Measurements from ENCODE around the gene CHMP4B. TPM values are rescaled to one million over a fixed set of nuclear protein-coding genes. Genes with fewer than 3 reads are reported as not detected.

The CHMP4B gene
- total RNA-seq, 4 donors from 2014 or later, result 57.4 to 109 (median 82.7) TPM

DNA sequence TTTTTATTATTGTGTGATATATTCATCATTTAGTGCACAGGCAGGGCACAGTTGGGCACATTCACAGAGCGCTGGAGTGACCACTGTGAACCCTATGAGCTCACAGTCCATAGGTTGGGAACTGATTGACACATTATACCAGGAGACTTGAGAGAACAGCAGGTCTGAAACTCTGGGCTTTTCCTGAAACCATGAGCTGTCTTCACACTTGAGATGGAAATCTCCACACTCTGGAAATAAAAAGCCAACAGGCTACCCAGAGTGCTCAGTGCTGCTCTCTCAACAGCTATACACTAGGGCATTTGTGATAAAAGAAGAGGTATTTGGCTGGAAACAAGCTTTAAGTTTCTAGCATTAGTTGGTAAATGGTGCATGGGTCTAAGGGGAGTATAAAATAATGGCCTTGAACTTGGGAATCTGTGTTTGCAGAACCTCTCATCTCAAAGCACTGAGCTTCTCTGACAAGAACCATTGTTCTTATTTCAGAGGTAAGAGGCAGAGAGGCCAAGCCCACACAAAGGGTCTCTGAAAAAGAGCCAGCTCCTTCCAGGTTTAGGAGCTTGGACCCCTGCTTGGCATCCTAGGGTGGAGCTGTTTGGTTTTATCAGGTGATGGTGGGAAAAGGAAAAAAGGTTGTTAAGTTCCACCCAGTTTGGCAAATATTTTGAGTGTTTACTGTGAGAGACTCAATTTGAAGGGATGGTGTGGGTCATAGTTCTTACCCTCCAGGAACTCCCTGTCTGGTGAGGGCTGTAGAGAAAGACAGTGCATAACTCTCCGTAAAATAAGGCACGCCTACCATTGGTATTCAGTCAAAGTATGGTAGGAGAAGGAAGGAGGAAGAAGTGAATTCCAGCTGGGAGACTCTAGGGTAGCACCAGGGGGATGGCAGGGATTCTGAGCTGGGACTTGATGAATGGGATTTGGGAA, 14.5 kb downstream of the CHMP4B start:
- in situ Hi-C loops (cut with MboI; ENCODE audit: low sequenced_read_pairs in 4 of 4), result no loop called here
- H3K27me3 ChIP-seq, result no peaks in the 10 kb centered on the region
- H3K36me3 ChIP-seq, result no peaks in the 10 kb centered on the region
- H3K27ac ChIP-seq, result peak overlapping the region in 1 of 4 donors; percentile 83
- TF ChIP-seq, protein P1, sequence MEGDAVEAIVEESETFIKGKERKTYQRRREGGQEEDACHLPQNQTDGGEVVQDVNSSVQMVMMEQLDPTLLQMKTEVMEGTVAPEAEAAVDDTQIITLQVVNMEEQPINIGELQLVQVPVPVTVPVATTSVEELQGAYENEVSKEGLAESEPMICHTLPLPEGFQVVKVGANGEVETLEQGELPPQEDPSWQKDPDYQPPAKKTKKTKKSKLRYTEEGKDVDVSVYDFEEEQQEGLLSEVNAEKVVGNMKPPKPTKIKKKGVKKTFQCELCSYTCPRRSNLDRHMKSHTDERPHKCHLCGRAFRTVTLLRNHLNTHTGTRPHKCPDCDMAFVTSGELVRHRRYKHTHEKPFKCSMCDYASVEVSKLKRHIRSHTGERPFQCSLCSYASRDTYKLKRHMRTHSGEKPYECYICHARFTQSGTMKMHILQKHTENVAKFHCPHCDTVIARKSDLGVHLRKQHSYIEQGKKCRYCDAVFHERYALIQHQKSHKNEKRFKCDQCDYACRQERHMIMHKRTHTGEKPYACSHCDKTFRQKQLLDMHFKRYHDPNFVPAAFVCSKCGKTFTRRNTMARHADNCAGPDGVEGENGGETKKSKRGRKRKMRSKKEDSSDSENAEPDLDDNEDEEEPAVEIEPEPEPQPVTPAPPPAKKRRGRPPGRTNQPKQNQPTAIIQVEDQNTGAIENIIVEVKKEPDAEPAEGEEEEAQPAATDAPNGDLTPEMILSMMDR (IDR thresholded peaks at IDR 0.05 in 4 of 5, conservative IDR thresholded peaks at IDR 0.05 in 1 of 5), result no peak
- no peak for TF ChIP-seq POLR2A (IDR thresholded peaks at IDR 0.05)
- no peak overlapping the region for H3K4me3 ChIP-seq
- peaks cover 86 to 92% of the 10 kb centered on the region in 2 donors for H3K4me1 ChIP-seq
- no peaks in the 10 kb centered on the region for H3K9me3 ChIP-seq
- DNase-seq, result no peak
- intact Hi-C loops (cut with DNase I; ENCODE audit: low total_unique reads), result no loop called here
- ATAC-seq, result no peak

DNA sequence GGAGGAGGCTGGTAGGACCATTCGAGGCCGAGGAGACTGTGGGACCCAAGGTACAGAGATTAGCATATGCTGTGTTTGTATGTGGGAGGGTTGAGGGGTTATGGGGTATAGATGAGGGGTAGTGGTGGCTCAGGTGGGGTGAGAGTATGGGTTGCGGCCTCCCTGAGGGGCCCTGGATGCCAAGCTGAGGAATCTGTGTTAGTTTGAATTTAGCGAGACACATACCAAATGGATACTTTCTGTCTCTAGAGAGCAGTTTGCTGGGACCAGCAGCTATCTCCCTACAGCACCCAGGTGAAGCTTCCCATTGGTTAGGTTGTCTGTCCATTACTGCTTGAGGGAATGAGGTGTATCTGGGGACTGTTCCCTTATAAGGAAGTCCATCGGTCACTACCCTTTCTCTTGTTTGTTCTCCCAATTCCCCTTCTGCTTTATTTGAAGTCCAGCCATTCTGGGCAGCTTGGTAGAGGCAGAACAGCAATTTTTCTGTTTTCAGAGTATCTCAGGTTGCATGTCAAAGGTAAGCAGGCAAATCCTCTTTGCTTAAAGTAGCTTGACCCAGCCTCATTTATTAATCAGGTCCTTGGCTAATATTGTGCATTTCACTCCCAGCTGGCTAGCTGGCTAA, 15.2 kb downstream of the CHMP4B start:
- H3K27ac ChIP-seq, result peak overlapping the region; percentile 31 to 83 (median 71)
- H3K4me3 ChIP-seq, result no peak overlapping the region
- in situ Hi-C loops (cut with MboI; ENCODE audit: low sequenced_read_pairs in 4 of 4), result no loop called here
- H3K36me3 ChIP-seq, result no peaks in the 10 kb centered on the region
- peaks cover 91 to 92% of the 10 kb centered on the region in 2 donors for H3K4me1 ChIP-seq
- H3K27me3 ChIP-seq, result no peaks in the 10 kb centered on the region
- no peaks in the 10 kb centered on the region for H3K9me3 ChIP-seq
- DNase-seq (no peak), ATAC-seq (no peak)
- no peak for TF ChIP-seq POLR2A (IDR thresholded peaks at IDR 0.05)
- TF ChIP-seq, protein P1 (IDR thresholded peaks at IDR 0.05 in 4 of 5, conservative IDR thresholded peaks at IDR 0.05 in 1 of 5), result no peak
- intact Hi-C loops (cut with DNase I; ENCODE audit: low total_unique reads), result no loop called here

DNA sequence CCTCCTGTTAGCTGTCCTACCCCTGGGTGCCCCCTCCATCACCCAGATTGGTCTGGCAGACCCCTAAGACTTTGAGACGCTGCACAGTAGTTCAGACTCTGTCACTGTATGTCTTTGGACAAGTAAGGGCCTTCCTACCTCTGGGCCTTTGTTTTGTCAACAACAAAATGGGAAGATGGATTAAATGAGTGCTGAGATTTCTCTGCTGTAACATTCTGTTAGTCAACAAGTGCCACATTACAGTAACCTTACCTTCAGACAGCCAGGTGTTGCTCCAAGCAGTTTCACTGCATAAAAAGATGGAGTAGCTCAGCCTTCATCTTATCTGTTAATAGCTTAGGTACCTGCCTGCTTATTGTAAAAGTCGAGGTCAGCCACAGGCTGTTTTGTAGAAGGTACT, 16.0 kb downstream of the CHMP4B start:
- ATAC-seq, result no peak
- H3K4me1 ChIP-seq, result peaks cover 92 to 94% of the 10 kb centered on the region in 2 donors
- H3K36me3 ChIP-seq, result no peaks in the 10 kb centered on the region
- H3K27ac ChIP-seq, result peak overlapping the region; percentile 31 to 83 (median 71)
- no peak for DNase-seq
- H3K9me3 ChIP-seq, result no peaks in the 10 kb centered on the region
- no peaks in the 10 kb centered on the region for H3K27me3 ChIP-seq
- TF ChIP-seq, protein P1 (IDR thresholded peaks at IDR 0.05 in 4 of 5, conservative IDR thresholded peaks at IDR 0.05 in 1 of 5), result no peak
- no peak for TF ChIP-seq POLR2A (IDR thresholded peaks at IDR 0.05)
- no peak overlapping the region for H3K4me3 ChIP-seq
- in situ Hi-C loops (cut with MboI; ENCODE audit: low sequenced_read_pairs in 4 of 4) (no loop called here), intact Hi-C loops (cut with DNase I; ENCODE audit: low total_unique reads) (no loop called here)

- Histone ChIP-seq H3K36me3 (no peaks in the 10 kb centered on the region), H3K27me3 (no peaks in the 10 kb centered on the region), H3K4me3 (no peak overlapping the region), H3K9me3 (no peaks in the 10 kb centered on the region), H3K4me1 (peaks cover 92 to 94% of the 10 kb centered on the region in 2 donors), H3K27ac (peak overlapping the region; percentile 68 to 83 (median 71))
- in situ Hi-C loops (cut with MboI; ENCODE audit: low sequenced_read_pairs in 4 of 4), result no loop called here
- TF ChIP-seq, protein P1 (IDR thresholded peaks at IDR 0.05 in 4 of 5, conservative IDR thresholded peaks at IDR 0.05 in 1 of 5), result no peak
- TF ChIP-seq POLR2A (IDR thresholded peaks at IDR 0.05), result no peak
- ATAC-seq, result no peak
- intact Hi-C loops (cut with DNase I; ENCODE audit: low total_unique reads), result loop anchor here (1.0 kb wide), 1 partner anchor 16 kb away; the partner anchor contains the start of gene CHMP4B
- DNase-seq, result no peak
Measured at GRCh38 chr20:33827634-33828325, 16.6 kb downstream of the CHMP4B start.
